Measurements from ENCODE around the gene DLG5. TPM values are rescaled to one million over a fixed set of nuclear protein-coding genes. Genes with fewer than 3 reads are reported as not detected.
A peak's percentile ranks its signal among the peaks of the same experiment; 100 is the strongest.

Gene DLG5, protein sequence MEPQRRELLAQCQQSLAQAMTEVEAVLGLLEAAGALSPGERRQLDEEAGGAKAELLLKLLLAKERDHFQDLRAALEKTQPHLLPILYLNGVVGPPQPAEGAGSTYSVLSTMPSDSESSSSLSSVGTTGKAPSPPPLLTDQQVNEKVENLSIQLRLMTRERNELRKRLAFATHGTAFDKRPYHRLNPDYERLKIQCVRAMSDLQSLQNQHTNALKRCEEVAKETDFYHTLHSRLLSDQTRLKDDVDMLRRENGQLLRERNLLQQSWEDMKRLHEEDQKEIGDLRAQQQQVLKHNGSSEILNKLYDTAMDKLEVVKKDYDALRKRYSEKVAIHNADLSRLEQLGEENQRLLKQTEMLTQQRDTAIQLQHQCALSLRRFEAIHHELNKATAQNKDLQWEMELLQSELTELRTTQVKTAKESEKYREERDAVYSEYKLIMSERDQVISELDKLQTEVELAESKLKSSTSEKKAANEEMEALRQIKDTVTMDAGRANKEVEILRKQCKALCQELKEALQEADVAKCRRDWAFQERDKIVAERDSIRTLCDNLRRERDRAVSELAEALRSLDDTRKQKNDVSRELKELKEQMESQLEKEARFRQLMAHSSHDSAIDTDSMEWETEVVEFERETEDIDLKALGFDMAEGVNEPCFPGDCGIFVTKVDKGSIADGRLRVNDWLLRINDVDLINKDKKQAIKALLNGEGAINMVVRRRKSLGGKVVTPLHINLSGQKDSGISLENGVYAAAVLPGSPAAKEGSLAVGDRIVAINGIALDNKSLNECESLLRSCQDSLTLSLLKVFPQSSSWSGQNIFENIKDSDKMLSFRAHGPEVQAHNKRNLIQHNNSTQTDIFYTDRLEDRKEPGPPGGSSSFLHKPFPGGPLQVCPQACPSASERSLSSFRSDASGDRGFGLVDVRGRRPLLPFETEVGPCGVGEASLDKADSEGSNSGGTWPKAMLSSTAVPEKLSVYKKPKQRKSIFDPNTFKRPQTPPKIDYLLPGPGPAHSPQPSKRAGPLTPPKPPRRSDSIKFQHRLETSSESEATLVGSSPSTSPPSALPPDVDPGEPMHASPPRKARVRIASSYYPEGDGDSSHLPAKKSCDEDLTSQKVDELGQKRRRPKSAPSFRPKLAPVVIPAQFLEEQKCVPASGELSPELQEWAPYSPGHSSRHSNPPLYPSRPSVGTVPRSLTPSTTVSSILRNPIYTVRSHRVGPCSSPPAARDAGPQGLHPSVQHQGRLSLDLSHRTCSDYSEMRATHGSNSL (N-terminal part only)
- 23.6 and 29.3 TPM in 2 replicates for total RNA-seq
- polyA plus RNA-seq: 14.7 and 15.5 TPM in 2 replicates

DNA sequence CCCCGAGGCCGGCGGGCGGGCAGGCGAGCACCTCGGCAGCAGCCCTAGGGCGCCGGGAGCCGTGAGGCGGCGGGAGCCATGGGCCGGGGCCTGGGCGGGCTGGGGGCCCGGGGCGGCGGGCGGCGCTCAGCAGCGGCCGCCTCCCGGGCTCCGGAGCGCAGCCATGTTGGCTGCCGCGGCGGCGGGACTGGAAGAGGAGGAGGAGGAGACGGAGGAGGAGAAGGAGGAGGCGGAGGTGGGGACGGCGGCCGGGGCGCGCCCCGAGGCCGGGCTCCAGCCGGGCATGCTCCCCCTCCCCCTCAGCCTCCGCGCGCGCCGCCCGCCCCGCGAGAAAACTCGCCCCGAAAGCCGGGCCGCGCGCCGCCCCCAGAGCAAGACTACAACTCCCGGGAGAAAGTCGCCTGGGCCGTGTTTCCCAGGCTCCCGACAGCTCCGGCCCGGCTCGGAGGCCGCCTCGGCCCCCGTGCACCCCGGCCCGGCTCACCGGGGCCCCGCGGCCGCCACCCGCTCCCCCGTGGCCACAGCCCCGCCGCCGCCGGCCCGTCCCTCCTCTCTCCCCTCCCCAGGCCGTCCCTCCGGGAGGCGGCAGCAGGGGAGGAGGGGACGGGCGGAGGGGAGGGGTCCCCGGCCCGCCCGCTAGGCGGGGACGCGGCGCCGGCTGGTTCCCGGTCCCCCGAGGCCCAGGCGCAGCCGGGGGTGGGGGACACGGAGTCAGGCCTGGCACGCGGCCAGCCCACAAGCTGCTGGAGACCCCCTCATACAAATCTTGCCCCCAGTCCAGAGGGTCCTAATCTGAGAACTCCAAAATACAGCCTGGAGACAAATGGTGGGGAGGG is at the start of gene DLG5:
DLG5 (minus strand) TSS at position 190 of the 836 bp plus-strand sequence. CDS start 235 bp downstream, outside the sequence.
- peak within 1 kb of the TSS; percentile 94 for H3K27ac ChIP-seq
- no peaks in the 10 kb centered on the region for H3K27me3 ChIP-seq
- no peaks in the 10 kb centered on the region for H3K36me3 ChIP-seq (replicated peaks; ENCODE audit: insufficient read depth, low read depth)
- peak within 1 kb of the TSS; percentile 73 for H2AFZ ChIP-seq
- H3K4me3 ChIP-seq: peak within 1 kb of the TSS; percentile 79
- H3K9me2 ChIP-seq (replicated peaks; ENCODE audit: insufficient read depth): no peaks in the 10 kb centered on the region
- no peaks in the 10 kb centered on the region for H3K9me3 ChIP-seq (ENCODE audit: low read depth)
- peaks cover 32% of the 10 kb centered on the region for H4K20me1 ChIP-seq (ENCODE audit: insufficient read depth, poor library complexity, severe bottlenecking)
- 0% methylated on average over 2 of the region's 95 CpGs for WGBS (ENCODE audit: low lambda C conversion rate, missing lambda C conversion rate)
- H3K79me2 ChIP-seq: peaks cover 41% of the 10 kb centered on the region
- TF ChIP-seq, protein P1, sequence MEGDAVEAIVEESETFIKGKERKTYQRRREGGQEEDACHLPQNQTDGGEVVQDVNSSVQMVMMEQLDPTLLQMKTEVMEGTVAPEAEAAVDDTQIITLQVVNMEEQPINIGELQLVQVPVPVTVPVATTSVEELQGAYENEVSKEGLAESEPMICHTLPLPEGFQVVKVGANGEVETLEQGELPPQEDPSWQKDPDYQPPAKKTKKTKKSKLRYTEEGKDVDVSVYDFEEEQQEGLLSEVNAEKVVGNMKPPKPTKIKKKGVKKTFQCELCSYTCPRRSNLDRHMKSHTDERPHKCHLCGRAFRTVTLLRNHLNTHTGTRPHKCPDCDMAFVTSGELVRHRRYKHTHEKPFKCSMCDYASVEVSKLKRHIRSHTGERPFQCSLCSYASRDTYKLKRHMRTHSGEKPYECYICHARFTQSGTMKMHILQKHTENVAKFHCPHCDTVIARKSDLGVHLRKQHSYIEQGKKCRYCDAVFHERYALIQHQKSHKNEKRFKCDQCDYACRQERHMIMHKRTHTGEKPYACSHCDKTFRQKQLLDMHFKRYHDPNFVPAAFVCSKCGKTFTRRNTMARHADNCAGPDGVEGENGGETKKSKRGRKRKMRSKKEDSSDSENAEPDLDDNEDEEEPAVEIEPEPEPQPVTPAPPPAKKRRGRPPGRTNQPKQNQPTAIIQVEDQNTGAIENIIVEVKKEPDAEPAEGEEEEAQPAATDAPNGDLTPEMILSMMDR (IDR thresholded peaks at IDR 0.05; ENCODE audit: poor library complexity): no peak
- TF ChIP-seq EZH2 (IDR thresholded peaks at IDR 0.05; ENCODE audit: borderline replicate concordance): no peak
- no peak for TF ChIP-seq EZH2phosphoT487 (IDR thresholded peaks at IDR 0.05; ENCODE audit: low read depth, severe bottlenecking, unreplicated experiment)
- peak; percentile 80 for DNase-seq (ENCODE audit: low spot score)
- peaks cover 20% of the 10 kb centered on the region for H3K4me1 ChIP-seq (ENCODE audit: insufficient read depth)
- peak within 1 kb of the TSS; percentile 96 for H3K4me2 ChIP-seq

DNA sequence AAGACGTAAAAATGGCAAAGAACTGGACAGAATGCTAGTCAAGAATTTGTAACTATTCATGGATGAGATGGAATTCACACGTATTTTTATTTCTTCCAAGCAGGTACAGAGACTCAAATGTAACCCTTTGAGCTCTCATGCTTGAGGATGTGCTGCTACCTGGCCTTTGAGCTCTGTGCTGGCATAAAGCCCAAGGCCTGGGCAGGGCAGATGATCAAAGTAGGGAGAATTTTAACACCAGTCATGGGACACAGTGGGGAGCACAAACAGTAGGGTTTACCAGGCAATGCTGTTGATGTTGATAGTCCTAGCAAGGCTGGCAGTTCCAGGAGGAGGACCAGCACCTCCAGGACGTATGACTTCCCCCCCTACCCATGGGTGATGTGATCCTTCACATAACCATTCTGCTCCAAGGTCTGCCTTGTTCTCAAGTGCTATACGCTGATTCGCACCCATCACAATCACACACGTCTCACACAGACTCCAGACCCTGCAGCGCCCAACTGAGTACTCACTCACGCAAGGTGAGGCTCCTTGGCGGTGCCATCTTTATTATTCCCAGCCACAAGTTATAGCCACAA is 48.6 kb upstream of the DLG5 start:
- Histone ChIP-seq H3K9me2 (replicated peaks; ENCODE audit: insufficient read depth) (no peaks in the 10 kb centered on the region), H3K4me3 (no peak overlapping the region), H2AFZ (no peak overlapping the region), H3K79me2 (no peaks in the 10 kb centered on the region), H3K36me3 (replicated peaks; ENCODE audit: insufficient read depth, low read depth) (no peaks in the 10 kb centered on the region), H3K27me3 (no peaks in the 10 kb centered on the region), H4K20me1 (ENCODE audit: insufficient read depth, poor library complexity, severe bottlenecking) (no peaks in the 10 kb centered on the region), H3K4me1 (ENCODE audit: insufficient read depth) (peaks cover 11% of the 10 kb centered on the region), H3K4me2 (no peak overlapping the region), H3K27ac (no peak overlapping the region), H3K9me3 (ENCODE audit: low read depth) (no peaks in the 10 kb centered on the region)
- WGBS (ENCODE audit: low lambda C conversion rate, missing lambda C conversion rate): 90% methylated on average over 9 of the region's 9 CpGs
- no peak for DNase-seq (ENCODE audit: low spot score)
- TF ChIP-seq, protein P1 (IDR thresholded peaks at IDR 0.05; ENCODE audit: poor library complexity): no peak
- no peak for TF ChIP-seq EZH2phosphoT487 (IDR thresholded peaks at IDR 0.05; ENCODE audit: low read depth, severe bottlenecking, unreplicated experiment)
- TF ChIP-seq EZH2 (IDR thresholded peaks at IDR 0.05; ENCODE audit: borderline replicate concordance): no peak
